GM19467 (cell line): ENCODE measurements around the gene RPAIN.

ENCODE experiments used
- ATAC-seq: cut with Tn5 transposase; IDR thresholded peaks from one replicate; pipeline ENCODE4 v1.9.1; 2021; ENCODE audit warnings: mild to moderate bottlenecking, moderate library complexity; ENCODE audit not compliant: unreplicated experiment

RPAIN gene

DNA sequence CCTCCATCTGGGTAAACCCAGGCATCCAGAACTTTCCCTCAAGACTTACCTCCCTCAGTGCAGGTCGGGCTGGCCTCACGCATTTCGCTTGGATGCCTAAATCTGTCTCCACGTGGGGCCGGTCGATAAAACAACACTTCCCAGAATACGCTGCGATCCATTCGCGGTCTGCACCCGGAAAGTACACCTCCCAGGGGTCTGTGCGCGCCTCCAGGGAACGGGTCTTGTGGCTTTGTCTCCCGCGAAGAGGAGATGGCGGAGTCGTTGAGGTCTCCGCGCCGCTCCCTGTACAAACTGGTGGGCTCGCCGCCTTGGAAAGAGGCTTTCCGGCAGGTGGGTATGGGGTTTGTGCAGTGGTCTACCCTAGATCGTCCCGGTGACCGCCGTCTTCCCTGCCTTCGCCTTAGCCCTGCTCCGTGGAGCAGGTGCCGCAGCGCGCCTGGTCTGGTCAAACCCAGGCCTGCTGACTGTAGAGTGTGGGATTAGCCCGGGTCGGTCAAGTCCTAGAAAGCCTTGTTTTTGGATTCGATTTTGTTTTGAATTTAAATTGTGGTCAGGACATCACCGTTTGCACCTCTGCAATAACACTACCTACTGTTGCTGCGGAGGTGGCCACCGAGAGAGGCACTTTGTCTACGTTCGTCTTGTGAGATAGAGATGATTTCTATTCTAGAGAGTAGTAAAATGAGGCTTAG, at the start of gene RPAIN:
RPAIN (plus strand) TSS at position 224 of the 695 bp plus-strand sequence; CDS start at position 253, 29 bp downstream.
- peak; percentile 39 for ATAC-seq

DNA sequence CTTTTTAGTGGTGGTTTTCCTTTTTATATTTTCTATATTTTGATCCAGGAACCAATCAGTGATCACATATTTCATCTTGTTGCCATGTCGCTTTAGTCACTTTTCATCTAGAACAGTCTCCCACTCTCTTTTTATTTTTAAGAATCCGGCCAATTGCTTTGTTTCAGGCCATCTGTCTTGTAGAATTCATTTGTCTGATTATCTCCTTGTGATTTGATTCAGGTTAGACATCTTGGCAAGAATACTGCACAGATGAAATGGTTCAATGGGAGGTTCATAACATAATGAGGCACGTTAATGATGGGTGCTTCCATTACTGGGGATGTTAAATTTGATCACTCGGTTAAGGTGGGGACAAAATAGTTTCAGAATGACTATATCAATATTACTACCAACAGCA, 49.6 kb upstream of the RPAIN start:
- ATAC-seq, result no peak

GRCh38 chr17:5373112-5373511, 46.9 kb upstream of the RPAIN start:
- ATAC-seq, result no peak

- ATAC-seq, result no peak
Measured at GRCh38 chr17:5378566-5379207, 41.3 kb upstream of the RPAIN start.

GRCh38 chr17:5379351-5380107, 40.5 kb upstream of the RPAIN start:
- no peak for ATAC-seq

DNA sequence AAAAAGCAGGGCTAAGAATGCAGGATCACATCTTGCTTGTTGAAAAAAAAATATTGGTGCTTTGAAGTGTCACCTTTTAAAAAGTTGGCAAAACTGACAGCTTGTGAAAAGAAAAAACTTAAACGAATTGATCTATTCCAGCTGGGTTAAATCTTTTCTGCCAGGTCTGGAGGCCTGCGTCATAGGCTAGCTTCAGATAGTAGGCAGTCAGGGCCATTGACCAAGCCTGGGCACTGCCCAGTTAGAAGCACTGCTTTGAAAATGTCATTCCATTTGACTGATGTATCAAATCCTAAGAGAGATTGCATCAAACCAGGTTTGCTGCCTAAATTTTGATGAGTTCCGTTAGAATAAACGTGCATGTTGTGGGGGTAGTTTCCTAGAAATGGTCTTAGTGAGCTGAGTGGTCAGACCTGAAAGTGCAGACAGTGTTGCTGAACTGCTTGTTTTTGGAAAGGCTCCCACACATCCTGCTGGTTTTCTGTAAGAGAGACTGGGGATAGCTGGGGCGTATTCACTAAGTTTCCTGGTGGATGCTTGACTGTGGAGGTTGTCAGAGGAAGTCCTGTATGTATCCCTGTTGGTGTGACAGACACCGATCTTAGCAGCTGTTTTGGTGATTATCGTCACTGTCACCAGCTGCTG, 39.4 kb upstream of the RPAIN start:
- ATAC-seq, result no peak

DNA sequence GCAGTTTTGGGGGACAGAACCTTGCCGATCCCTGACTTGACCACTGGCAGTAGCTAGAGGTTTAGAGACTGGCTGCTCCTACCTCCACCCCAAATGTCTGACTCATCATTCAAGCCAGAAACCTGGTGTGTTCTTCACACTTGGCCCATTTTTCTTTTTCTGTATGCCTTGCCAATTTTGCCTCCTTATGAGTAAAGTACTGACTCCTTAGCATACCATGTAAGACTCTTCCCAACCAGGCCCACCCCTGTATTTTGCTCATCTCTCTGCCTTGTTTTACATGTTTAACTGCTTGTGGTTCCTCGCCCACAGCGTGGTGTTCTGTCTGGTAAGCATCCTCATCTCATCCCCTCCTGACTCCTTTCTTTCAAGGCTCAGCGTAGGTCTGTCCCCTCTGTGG, 38.4 kb upstream of the RPAIN start:
- no peak for ATAC-seq

GRCh38 chr17:5391678-5392077, 28.3 kb upstream of the RPAIN start:
- ATAC-seq, result no peak

- ATAC-seq, result no peak
Measured at GRCh38 chr17:5396612-5397011, 23.4 kb upstream of the RPAIN start.

DNA sequence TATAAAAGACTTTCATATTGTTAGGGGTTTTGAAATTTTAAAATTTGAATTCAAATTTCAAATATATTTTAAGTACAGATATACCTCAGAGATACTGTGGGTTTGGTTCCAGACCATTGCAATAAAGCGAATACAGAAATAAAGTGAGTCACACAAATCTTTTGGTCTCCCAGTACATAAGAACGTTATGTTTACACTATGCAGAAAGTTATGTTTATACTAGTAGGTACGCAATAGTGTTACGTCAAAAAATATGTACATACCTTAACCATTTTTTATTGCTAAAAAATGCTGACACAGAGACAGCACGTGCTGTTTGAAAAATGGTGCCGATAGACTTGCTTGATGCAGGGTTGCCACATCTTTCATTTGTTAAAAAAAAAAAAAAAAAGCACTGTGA, 20.2 kb upstream of the RPAIN start:
- no peak for ATAC-seq

DNA sequence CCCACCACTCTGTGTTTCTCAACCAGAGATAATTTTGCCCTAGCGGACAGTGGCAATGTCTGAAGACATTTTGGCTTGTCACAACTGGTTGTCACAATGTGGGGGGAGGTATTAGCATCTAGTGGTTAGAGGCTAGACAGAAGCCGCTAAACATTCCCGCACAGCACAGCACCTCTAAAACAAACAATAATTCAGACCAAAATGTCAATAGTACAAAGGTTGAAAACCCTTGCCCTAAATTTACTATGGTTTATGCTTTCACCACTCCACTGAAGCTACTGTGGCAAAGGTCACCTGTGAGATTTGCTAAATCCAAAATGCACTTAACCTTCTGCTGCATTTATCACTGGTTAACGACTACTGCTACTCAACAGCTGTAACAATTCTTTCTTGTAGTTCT, 14.6 kb upstream of the RPAIN start:
- ATAC-seq, result no peak

- ATAC-seq, result no peak
Measured at GRCh38 chr17:5408186-5408585, 11.8 kb upstream of the RPAIN start.

DNA sequence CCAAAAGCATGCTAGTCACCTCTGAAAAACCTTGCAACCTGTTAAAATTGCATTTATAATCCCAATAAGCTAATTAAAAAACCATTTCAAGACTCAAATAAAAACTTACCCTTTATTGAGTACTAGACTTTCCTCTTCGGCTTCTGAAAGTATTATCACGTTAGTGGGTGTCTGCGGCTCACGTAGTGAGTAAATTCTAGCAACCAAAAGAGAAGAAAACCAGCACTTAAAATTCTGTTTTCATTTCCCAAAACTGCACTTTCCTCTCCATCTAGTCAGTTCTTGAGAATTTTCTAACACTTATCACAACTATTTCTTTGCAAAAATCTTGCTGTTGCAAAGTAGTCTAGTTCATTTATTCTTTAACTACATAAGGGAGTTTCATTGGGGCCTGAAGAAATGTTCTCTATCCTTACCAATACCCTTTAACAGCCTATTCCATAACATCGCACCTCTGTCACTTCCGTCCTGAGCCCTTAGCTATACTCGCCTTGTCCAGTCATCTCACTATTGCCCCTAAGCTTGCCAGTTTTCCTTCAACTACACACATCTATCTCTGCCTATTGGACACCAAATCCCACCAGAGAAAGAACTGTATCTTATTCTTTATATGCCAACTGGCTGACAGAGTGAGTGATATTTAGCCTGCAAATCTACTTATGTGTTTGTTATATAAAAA, 9.2 kb upstream of the RPAIN start:
- no peak for ATAC-seq

GRCh38 chr17:5413682-5414081, 6.3 kb upstream of the RPAIN start:
- no peak for ATAC-seq

- ATAC-seq, result no peak
Measured at GRCh38 chr17:5416901-5417300, 3.1 kb upstream of the RPAIN start.

DNA sequence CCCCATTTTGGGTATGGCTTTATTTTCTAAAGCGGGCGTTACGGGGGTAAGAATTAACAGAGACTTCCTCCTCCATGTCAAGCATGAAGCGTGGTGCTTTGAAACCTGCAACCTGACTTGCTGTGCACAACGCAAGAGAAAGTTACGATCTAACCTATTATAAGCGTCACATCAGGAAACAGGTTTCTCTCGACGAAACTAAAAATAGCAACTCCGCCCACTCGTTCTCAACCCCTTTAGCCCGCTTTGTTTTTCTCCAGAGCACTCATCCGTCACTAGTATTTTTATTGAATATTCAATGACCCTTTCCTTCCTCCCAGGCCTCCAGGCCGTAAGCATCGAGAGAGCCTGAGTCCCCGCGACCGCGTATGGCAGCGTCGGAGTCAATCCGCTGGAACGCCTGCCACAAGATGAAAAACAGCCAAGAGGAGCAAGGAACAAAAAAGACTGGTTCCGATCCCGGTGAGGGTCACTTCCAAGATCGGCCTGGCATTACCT, 1.1 kb upstream of the RPAIN start:
- ATAC-seq, result peak; percentile 34

DNA sequence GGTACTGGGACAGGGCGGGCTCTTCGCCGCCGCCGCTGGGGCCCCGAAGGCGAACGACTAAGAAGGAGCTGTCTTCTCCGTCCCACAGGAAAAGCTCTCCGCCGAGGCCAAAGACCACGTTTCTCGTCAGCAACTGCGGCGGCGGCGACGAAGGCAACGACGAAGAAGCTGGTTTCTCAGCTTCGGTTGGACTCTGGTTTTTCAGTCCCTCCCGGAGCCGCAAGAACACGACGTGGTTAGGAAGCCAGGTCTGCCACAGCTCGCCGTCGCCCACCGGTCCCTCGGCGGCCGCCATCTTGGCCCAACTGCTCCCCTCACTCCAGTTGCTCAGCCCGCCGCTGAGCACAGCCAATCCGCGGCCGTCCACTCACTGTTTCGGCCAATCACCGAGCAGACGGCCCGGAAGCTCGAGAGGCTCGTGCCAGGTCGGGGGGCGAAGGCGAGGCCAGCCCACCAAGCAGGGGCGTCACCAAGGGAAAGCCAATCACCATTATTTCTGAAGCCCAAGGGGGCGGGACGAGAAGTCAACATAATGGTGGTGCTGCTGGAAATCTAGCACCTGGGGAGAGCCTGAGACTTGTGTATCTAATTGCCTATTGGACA, 525 bp upstream of the RPAIN start, which contains the start of gene NUP88:
NUP88 (minus strand) TSS at position 307 of the 603 bp plus-strand sequence; CDS start at position 295, 12 bp downstream.
- peak; percentile 90 for ATAC-seq

DNA sequence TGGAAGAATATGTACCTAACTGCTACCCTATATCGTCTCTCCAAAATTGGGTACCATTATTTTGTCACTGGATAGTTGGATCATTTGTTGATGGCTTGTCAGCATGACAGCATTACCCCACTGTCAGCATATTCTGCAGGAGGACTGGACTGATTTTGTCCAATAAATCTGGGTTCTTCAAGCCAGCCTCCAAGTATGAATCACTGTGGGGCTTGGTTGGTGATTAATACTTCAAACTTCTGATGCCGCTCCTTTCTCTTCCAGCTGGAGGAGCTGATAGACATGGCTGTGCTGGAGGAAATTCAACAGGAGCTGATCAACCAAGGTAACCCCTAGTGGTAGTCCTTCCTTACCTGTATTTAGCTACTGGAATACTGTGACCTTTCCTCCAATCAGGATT, 2.5 kb downstream of the RPAIN start:
- no peak for ATAC-seq

- no peak for ATAC-seq
Measured at GRCh38 chr17:5424909-5425308, 4.9 kb downstream of the RPAIN start.

DNA sequence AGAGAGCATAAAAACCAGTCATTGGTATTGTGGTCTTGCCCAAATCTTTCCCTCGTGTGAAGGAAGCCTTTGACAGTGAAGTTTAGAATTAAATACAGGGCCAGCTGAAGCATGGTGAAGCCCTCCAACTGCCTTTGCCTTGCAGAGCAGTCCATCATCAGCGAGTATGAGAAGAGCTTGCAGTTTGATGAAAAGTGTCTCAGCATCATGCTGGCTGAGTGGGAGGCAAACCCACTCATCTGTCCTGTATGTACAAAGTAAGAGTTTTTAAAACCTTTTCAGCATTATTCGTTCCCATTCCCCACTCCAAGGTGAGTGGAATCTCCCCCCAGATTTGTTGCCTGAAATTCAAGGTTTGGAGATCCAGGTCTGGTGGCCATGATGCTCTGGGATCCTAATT, 5.8 kb downstream of the RPAIN start:
- no peak for ATAC-seq
